Esophagus muscularis mucosa (tissue), 4 donors: ENCODE measurements around the gene PKLR. TPM values are rescaled to one million over a fixed set of nuclear protein-coding genes. Genes with fewer than 3 reads are reported as not detected.
"Not testable (repeated sequence)": the region's sequence is repeated elsewhere in the genome, so short reads cannot be mapped to it uniquely, and the experiment has no call there.

Experiments
- DNase-seq: peaks from one replicate; pipeline ENCODE4 v3.0.0-alpha.2; 2017; ENCODE audit errors: extremely low spot score
- H3K27ac ChIP-seq, 4 donors: fragments of 200-600 bp; sonication (generic); replicated peaks in 1 of 4; 1 replicate in 3 of 4; 2 replicates in 1 of 4; pipeline ENCODE4 v1.5.1; 2016 to 2019; ENCODE audit warnings: mild to moderate bottlenecking in 1 of 4
- H3K27me3 ChIP-seq, 4 donors: fragments of 200-600 bp; sonication (generic); one replicate each; pipeline versions ENCODE4 v1.5.1 to v1.6.0; 2016 to 2019
- H3K36me3 ChIP-seq, 4 donors: fragments of 200-600 bp; sonication (generic); one replicate each; pipeline ENCODE4 v1.5.1; 2016 to 2019
- H3K4me1 ChIP-seq, 4 donors: fragments of 200-600 bp; sonication (generic); one replicate each; pipeline ENCODE4 v1.5.1; 2016 to 2019
- H3K4me3 ChIP-seq, 4 donors: fragments of 200-600 bp; sonication (generic); 1 replicate in 2 of 4; 2 replicates in 2 of 4; pipeline ENCODE4 v1.5.1; 2016 to 2019; ENCODE audit warnings: mild to moderate bottlenecking in 4 of 4, moderate library complexity in 1 of 4
- H3K9me3 ChIP-seq, 4 donors: fragments of 200-600 bp; sonication (generic); 1 replicate in 3 of 4; 2 replicates in 1 of 4; pipeline ENCODE4 v1.5.1; 2016 to 2019
- EP300 ChIP-seq: sonication (generic); formaldehyde crosslinking; IDR thresholded peaks from one replicate; pipeline ENCODE4 v1.6.1; 2017; ENCODE audit warnings: antibody characterized with exemption
- POLR2A ChIP-seq: fragments of 450-650 bp; IDR thresholded peaks from one replicate; pipeline ENCODE4 v1.6.1; 2017; ENCODE audit warnings: antibody characterized with exemption, moderate library complexity, mild to moderate bottlenecking, low read depth
- POLR2AphosphoS5 ChIP-seq, 2 donors: sonication (generic); formaldehyde crosslinking; IDR thresholded peaks; one replicate each; pipeline ENCODE4 v1.6.1; 2017; ENCODE audit warnings: antibody characterized with exemption in 2 of 2
- WGBS: methylation state at CpG from one replicate; pipeline ENCODE4 v1.1.5; 2018; 5-methylcytosine and 5-hydroxymethylcytosine counted together
- intact Hi-C: fragments of 100-400 bp; cut with DNase I; formaldehyde crosslinking; loops from one replicate; pipeline ENCODE4 v1.15.1; 2023
- total RNA-seq, 4 donors: library from RNA; depleted of rRNA; stranded (reverse); fragments of >200 nt; gene quantifications; one replicate each; pipeline versions ENCODE4 v1.1.0 to v1.2.1, GENCODE V29; 2016
- TF ChIP-seq, protein P1 (sequence below), 3 experiments: fragments of 200-600 bp in 2 of 3; fragments of 450-650 bp in 1 of 3; sonication (generic) in 2 of 3; IDR thresholded peaks; one replicate each; pipeline ENCODE4 v1.5.1; 2017 to 2019; ENCODE audit warnings: antibody characterized with exemption in 3 of 3, mild to moderate bottlenecking in 2 of 3, moderate library complexity in 1 of 3

Gene PKLR
- total RNA-seq, 4 donors from 2014 or later: not detected

- H3K36me3 ChIP-seq: no peaks in the 10 kb centered on the region
- no peak overlapping the region for H3K27ac ChIP-seq
- peak overlapping the region; percentile 16 to 40 (median 24) for H3K4me3 ChIP-seq
- DNase-seq: no peak
- H3K9me3 ChIP-seq: no peaks in the 10 kb centered on the region
- whole genome bisulfite sequencing: 16% methylated on average over 23 of the region's 47 CpGs
- H3K27me3 ChIP-seq: peaks cover 0 to 49% (median 12%) of the 10 kb centered on the region in 4 donors
- intact Hi-C loops: no loop called here
- peaks cover 8 to 13% (median 12%) of the 10 kb centered on the region in 4 donors for H3K4me1 ChIP-seq
- no peak for TF ChIP-seq EP300
- TF ChIP-seq, protein P1, sequence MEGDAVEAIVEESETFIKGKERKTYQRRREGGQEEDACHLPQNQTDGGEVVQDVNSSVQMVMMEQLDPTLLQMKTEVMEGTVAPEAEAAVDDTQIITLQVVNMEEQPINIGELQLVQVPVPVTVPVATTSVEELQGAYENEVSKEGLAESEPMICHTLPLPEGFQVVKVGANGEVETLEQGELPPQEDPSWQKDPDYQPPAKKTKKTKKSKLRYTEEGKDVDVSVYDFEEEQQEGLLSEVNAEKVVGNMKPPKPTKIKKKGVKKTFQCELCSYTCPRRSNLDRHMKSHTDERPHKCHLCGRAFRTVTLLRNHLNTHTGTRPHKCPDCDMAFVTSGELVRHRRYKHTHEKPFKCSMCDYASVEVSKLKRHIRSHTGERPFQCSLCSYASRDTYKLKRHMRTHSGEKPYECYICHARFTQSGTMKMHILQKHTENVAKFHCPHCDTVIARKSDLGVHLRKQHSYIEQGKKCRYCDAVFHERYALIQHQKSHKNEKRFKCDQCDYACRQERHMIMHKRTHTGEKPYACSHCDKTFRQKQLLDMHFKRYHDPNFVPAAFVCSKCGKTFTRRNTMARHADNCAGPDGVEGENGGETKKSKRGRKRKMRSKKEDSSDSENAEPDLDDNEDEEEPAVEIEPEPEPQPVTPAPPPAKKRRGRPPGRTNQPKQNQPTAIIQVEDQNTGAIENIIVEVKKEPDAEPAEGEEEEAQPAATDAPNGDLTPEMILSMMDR (IDR thresholded peaks at IDR 0.05): no peak
These were observed 5.9 kb downstream of the PKLR start for GRCh38 chr1:155295183-155295941.

DNA sequence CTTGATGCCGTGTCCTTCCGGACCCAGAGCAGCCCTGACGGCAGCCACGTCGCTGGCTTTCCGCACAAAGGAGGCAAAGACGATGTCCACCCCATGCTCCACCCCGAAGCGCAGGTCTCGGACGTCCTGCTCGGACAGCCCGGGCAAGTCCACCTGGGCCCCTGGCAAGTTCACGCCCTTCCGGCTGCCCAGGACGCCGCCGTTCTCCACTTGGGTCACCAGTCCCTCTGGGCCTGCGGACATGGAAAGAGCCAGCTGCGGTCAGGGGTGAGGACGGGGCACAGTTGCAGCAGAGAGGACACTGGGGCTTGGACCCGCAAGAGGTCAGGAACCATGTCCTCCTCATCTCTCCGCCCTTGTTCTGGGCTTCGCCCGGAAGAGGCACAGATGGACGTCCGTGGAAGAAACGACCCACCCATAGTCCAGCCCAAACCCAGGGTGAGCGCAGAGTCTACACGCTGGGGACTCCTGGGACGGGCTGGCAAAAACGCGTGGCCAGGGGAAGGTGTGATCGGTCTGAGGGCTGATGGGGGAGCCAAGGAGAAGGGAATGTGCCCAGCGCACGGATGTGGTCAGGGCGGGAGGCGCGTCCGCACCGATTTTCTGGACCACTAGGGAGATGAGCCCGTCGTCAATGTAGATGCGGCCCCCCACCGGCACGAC is 6.6 kb downstream of the PKLR start:
- intact Hi-C loops: no loop called here
- H3K4me1 ChIP-seq: peaks cover 8 to 13% (median 12%) of the 10 kb centered on the region in 4 donors
- no peaks in the 10 kb centered on the region for H3K36me3 ChIP-seq
- TF ChIP-seq POLR2AphosphoS5 (IDR thresholded peaks at IDR 0.05) (no peak), POLR2A (no peak), EP300 (no peak)
- TF ChIP-seq, protein P1 (IDR thresholded peaks at IDR 0.05): no peak
- H3K4me3 ChIP-seq: peak overlapping the region; percentile 16 to 40 (median 24)
- 86% methylated on average over 2 of the region's 46 CpGs for WGBS
- DNase-seq: no peak
- no peak overlapping the region for H3K27ac ChIP-seq
- H3K9me3 ChIP-seq: no peaks in the 10 kb centered on the region
- peaks cover 0 to 49% (median 12%) of the 10 kb centered on the region in 4 donors for H3K27me3 ChIP-seq

DNA sequence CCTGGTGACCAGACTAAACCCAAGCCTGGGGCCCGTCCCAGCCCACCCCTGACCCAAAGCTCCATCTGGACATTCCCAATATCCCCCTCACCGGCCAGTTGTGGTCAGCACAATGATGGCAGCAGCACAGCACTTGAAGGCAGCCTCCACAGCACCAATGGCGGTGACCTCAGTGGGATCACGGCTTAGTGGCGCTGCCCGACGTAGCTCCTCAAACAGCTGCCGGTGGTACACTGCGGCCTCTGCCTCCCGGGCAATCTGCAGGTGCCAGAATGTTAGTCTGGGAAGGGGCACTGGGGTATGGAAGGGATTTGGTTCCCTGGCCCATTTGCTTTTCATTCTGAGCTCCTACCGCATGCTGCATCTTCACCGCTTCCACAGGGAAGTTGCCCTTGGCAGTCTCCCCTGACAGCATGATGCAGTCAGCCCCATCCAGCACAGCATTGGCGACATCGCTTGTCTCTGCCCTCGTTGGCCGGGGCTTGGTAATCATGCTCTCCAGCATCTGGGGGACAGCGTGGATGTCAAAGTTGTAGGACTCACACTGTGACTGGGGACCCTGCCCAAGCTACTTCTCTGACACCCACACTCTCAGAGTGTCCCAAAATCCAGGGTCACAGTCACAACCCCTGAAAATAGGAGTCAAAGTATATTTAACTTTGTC is 8.0 kb downstream of the PKLR start:
- TF ChIP-seq POLR2A: no peak
- TF ChIP-seq EP300: no peak
- TF ChIP-seq, protein P1 (IDR thresholded peaks at IDR 0.05): no peak
- TF ChIP-seq POLR2AphosphoS5 (IDR thresholded peaks at IDR 0.05): no peak

DNA sequence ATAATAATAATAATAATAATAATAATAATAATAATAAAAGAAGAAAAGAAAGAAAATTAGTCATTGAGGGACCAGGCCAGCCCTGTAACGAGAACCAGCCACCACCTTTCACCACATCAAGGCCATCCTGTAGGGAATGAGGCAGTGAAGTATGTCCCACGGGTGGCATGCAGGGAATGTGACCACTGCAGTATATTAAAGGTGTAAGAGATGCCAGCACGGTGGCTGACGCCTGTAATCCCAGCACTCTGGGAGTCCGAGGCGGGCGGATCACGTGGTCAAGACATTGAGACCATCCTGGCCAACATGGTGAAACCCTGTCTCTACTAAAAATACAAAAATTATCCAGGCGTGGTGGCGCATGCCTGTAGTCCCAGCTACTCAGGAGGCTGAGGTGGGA is 10.2 kb downstream of the PKLR start:
- H3K4me3 ChIP-seq, H3K9me3 ChIP-seq, intact Hi-C loops, H3K36me3 ChIP-seq, H3K27ac ChIP-seq, DNase-seq: not testable (repeated sequence)
- WGBS: 94% methylated on average over 5 of the region's 10 CpGs
- Histone ChIP-seq H3K4me1 (peaks cover 8 to 13% (median 12%) of the 10 kb centered on the region in 4 donors), H3K27me3 (peaks cover 0 to 25% (median 12%) of the 10 kb centered on the region in 4 donors)

More for the DNA sequence above, 8.0 kb downstream of the PKLR start:
- Histone ChIP-seq H3K27ac (no peak overlapping the region), H3K4me1 (peaks cover 8 to 13% (median 12%) of the 10 kb centered on the region in 4 donors), H3K9me3 (no peaks in the 10 kb centered on the region), H3K4me3 (no peak overlapping the region), H3K36me3 (peaks cover 0 to under 1% (median 0%) of the 10 kb centered on the region in 4 donors), H3K27me3 (peaks cover 0 to 45% (median 12%) of the 10 kb centered on the region in 4 donors)
- intact Hi-C loops: no loop called here
- WGBS: 88% methylated on average over 17 of the region's 17 CpGs
- no peak for DNase-seq

- no peak overlapping the region for H3K27ac ChIP-seq
- H3K4me3 ChIP-seq: no peak overlapping the region
These were observed 13.2 kb downstream of the PKLR start for GRCh38 chr1:155287987-155288543.

More at GRCh38 chr1:155287987-155288543, 13.2 kb downstream of the PKLR start:
- no peak for DNase-seq
- intact Hi-C loops: no loop called here
- 91% methylated on average over 16 of the region's 21 CpGs for WGBS
- Histone ChIP-seq H3K9me3 (no peaks in the 10 kb centered on the region), H3K27me3 (no peaks in the 10 kb centered on the region), H3K36me3 (peaks cover 0 to 12% (median 0%) of the 10 kb centered on the region in 4 donors), H3K4me1 (no peaks in the 10 kb centered on the region)
- TF ChIP-seq POLR2AphosphoS5 (IDR thresholded peaks at IDR 0.05) (no peak), POLR2A (no peak), EP300 (no peak)
- TF ChIP-seq, protein P1 (IDR thresholded peaks at IDR 0.05): no peak
